HL-60 (cell line): Measurements from ENCODE around the gene PIH1D1.

ENCODE experiments used
- CTCF ChIP-seq: IDR thresholded peaks from one replicate; pipeline ENCODE4 v1.5.1; 2011; ENCODE audit warnings: low read length, control low read depth, inconsistent platforms; ENCODE audit not compliant: insufficient read depth
- POLR2AphosphoS5 ChIP-seq: IDR thresholded peaks from 2 replicates; pipeline ENCODE4 v1.6.1; 2012; ENCODE audit warnings: low read depth

- TF ChIP-seq CTCF (no peak), POLR2AphosphoS5 (no peak)
These were observed 9.7 kb downstream of the PIH1D1 start for GRCh38 chr19:49441960-49442350.
